Omental fat pad (tissue), 4 donors: ENCODE data around the gene GK2. TPM values are rescaled to one million over a fixed set of nuclear protein-coding genes. Genes with fewer than 3 reads are reported as not detected.

Source experiments
- ATAC-seq: fragments of 150-250 bp; one replicate; pipeline ENCODE4 v1.9.1; 2016; ENCODE audit warnings: mild to moderate bottlenecking, moderate library complexity; ENCODE audit not compliant: low FRiP score
- DNase-seq: peaks from one replicate; pipeline ENCODE4 v3.0.0-alpha.2; 2019; ENCODE audit warnings: low spot score
- total RNA-seq, 4 donors: library from RNA; depleted of rRNA; stranded (reverse); fragments of >200 nt; gene quantifications; one replicate each; pipeline ENCODE4 v1.1.0, GENCODE V29; 2016
- TF ChIP-seq, protein P1 (sequence below), 3 donors: fragments of 450-650 bp; IDR thresholded peaks; one replicate each; pipeline ENCODE4 v1.5.1; 2016 to 2017; ENCODE audit warnings: antibody characterized with exemption in 3 of 3, mild to moderate bottlenecking in 3 of 3, moderate library complexity in 2 of 3

Gene GK2
- total RNA-seq, 4 donors from 2014 or later: not detected

DNA sequence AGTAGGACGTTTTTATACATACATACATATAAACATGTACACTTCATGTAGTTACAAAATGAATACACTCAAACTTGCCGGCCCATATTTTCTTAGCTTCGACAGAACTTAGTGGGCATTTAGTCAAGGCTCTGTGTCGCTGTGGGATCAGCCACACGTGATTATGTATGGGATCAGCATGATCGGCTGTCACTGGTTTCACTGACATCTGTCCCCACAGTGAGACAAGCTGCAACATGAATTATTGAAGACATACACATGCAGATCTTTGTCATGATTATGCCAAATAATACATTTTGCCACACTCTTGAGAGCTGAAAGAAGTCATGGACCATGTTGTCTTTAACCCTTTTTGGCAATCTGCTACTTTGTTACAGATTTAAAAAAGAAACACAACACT lies 44.0 kb downstream of the GK2 start:
- TF ChIP-seq, protein P1, sequence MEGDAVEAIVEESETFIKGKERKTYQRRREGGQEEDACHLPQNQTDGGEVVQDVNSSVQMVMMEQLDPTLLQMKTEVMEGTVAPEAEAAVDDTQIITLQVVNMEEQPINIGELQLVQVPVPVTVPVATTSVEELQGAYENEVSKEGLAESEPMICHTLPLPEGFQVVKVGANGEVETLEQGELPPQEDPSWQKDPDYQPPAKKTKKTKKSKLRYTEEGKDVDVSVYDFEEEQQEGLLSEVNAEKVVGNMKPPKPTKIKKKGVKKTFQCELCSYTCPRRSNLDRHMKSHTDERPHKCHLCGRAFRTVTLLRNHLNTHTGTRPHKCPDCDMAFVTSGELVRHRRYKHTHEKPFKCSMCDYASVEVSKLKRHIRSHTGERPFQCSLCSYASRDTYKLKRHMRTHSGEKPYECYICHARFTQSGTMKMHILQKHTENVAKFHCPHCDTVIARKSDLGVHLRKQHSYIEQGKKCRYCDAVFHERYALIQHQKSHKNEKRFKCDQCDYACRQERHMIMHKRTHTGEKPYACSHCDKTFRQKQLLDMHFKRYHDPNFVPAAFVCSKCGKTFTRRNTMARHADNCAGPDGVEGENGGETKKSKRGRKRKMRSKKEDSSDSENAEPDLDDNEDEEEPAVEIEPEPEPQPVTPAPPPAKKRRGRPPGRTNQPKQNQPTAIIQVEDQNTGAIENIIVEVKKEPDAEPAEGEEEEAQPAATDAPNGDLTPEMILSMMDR (IDR thresholded peaks at IDR 0.05): no peak
- DNase-seq (no peak), ATAC-seq (no peak)

DNA sequence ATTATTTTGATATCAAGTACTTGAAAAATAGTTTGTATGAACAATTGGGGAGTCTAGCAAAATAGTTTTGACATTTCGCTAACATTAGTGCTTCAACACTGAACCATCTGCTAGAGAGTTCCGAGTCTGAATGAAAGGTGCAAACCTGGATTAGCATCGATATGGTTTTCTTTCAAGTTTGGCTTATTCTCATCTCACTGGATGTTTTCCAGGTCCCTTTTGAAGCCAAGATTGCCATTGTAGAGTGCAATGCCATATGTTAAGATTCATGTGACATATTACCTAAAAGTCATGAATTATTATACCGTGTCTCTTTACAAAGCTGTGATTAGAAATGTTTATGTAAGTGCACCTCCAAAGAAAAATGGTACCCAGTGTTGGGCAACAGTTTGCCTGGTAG lies 45.4 kb downstream of the GK2 start:
- ATAC-seq (no peak), DNase-seq (no peak)
- TF ChIP-seq, protein P1 (IDR thresholded peaks at IDR 0.05): no peak

DNA sequence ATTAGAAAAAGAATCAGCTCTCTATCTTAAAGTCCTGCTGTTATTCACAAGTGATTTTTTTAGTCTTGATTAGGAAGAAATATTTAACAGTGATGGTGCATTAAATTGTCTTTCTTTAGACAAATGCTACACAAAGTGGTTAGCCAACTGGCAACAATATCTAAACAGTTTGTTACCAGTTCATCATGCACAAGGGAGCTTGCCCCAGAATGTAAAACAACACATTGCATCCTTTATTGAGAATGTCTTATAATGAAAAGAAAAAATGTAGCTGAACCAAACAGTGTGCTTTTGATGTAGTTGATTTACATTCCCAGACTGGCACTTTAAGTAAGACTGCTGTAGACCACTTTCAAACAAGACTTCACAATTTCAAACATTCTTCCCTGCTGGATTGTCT lies 48.0 kb downstream of the GK2 start:
- DNase-seq: no peak
- TF ChIP-seq, protein P1 (IDR thresholded peaks at IDR 0.05): no peak
- no peak for ATAC-seq

DNA sequence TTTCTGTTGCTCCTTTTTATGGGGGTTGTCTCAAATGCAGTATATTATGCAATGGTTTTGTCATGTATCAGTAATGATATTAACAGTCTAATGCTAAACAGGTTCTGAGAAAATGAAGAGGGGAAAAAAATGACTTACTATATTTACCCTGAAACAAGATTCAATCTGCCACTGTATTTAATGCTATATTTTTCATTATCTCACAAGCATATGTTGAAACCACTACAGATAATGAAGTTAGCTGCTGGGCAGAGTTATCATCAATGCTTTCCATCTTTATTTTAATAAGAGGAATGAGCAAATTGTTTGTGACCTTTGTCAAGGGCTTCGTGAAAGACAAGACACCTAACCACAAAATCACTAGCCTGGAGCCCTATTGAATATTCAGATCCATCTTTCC lies 49.6 kb downstream of the GK2 start:
- TF ChIP-seq, protein P1 (IDR thresholded peaks at IDR 0.05): no peak
- DNase-seq (no peak), ATAC-seq (no peak)

DNA sequence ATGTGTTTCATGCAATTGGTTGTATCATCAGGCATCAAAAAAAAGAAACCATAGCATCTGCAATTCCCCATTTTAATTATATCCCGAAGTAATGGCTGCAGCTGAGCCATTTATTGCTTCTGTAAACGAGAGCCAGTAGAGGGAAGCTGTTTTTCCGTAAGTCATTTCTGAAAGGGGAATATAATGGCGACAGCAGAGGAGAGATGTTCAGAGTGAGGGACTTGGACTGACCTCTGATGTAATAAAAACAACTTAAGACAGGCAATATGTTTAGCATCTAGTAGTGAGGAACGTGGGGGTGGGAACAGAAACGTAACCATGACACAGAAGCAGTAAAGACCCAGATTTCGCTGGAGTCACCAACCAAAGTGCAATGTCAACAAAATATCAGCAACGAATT lies 50.7 kb downstream of the GK2 start:
- TF ChIP-seq, protein P1 (IDR thresholded peaks at IDR 0.05): no peak
- ATAC-seq (no peak), DNase-seq (no peak)

Other genes starting within 250 kb of the GK2 start
- not detected for gene NAA11, start 82.2 kb downstream of the GK2 start, total RNA-seq